ENCODE measurements around the gene AGAP2. TPM values are rescaled to one million over a fixed set of nuclear protein-coding genes. Genes with fewer than 3 reads are reported as not detected.
"Not testable (repeated sequence)": the region's sequence is repeated elsewhere in the genome, so short reads cannot be mapped to it uniquely, and the experiment has no call there.

The AGAP2 gene
- total RNA-seq, 2 experiments from 2014 or later: 26.7 to 28.0 TPM

- Mint-ChIP-seq H3K27ac (no peak overlapping the region), H3K4me1 (ENCODE audit: low read depth) (no peaks in the 10 kb centered on the region), H3K27me3 (ENCODE audit: low read depth) (no peaks in the 10 kb centered on the region), H3K36me3 (ENCODE audit: low read depth) (peaks cover 25% of the 10 kb centered on the region), H3K4me3 (no peak overlapping the region), H3K9me3 (no peaks in the 10 kb centered on the region)
- no peak for DNase-seq
- CTCF ChIA-PET: interaction anchor here (1.5 kb wide), 1 partner anchor 18 kb away, joined by 5 read pairs; no protein-coding TSS in a partner anchor
- intact Hi-C loops (cut with micrococcal nuclease): no loop called here
Measured at GRCh38 chr12:57723630-57723962, 14.9 kb downstream of the AGAP2 start.

DNA sequence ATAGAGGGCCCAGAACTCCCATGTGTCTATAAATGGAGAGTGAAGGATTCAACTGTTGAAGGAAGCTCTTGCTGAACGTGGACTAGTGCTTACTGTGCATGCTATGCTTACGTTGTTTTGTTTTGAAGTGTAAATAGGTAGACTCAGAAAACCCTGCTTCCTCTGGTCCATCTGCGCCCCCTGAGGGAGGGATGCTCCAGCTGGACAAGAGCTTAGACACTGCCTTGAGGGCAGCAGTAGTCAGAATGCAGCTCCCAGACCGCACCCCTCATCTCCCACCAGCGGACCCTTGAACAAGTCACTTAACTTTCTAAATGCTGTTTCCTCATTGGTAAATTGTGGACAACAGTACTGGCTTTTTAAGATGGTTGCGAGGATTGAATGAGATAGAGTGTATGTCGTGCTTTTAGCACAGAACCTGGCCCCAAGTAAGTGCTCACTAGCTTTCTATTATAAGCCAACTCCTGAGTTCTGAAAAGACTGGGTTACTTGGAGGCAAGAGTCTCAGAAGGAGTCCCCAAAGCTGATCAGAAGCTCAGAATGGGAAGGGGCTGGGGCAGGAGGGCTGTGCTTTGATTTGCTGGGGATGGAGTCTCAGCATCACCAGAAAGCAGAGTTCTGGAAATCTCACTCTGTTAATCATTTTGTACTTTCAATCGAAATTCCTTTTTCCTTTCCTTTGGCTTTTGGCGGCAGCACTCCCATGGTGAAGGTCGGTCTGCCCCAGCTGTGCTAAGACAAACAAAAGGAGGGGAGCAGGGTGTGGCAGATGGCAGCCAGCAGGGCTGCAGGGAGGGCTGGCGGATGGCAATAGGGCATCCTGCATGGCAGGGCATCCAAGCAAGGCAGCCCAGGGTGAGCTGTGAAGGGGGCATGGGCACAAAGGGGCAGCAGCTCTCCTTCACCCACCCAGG is 15.6 kb downstream of the AGAP2 start:
- no peaks in the 10 kb centered on the region for H3K27me3 Mint-ChIP-seq (ENCODE audit: low read depth)
- CTCF ChIA-PET: no interaction called here
- no peaks in the 10 kb centered on the region for H3K9me3 Mint-ChIP-seq
- no peak overlapping the region for H3K4me3 Mint-ChIP-seq
- intact Hi-C loops (cut with micrococcal nuclease): no loop called here
- peaks cover 25% of the 10 kb centered on the region for H3K36me3 Mint-ChIP-seq (ENCODE audit: low read depth)
- H3K4me1 Mint-ChIP-seq (ENCODE audit: low read depth): no peaks in the 10 kb centered on the region
- no peak overlapping the region for H3K27ac Mint-ChIP-seq
- DNase-seq: no peak

- intact Hi-C loops (cut with micrococcal nuclease); H3K9me3 Mint-ChIP-seq; H3K4me1 Mint-ChIP-seq (ENCODE audit: low read depth); CTCF ChIA-PET; H3K4me3 Mint-ChIP-seq; DNase-seq; H3K27me3 Mint-ChIP-seq (ENCODE audit: low read depth): not testable (repeated sequence)
- Mint-ChIP-seq H3K27ac (peak overlapping the region; percentile 48), H3K36me3 (ENCODE audit: low read depth) (peaks cover 22% of the 10 kb centered on the region)
Measured at GRCh38 chr12:57721846-57722608, 16.5 kb downstream of the AGAP2 start.

- H3K4me1 Mint-ChIP-seq (ENCODE audit: low read depth): no peaks in the 10 kb centered on the region
- intact Hi-C loops (cut with micrococcal nuclease): no loop called here
- CTCF ChIA-PET: interaction anchor here (0.6 kb wide), 2 partner anchors 36 to 78 kb away, joined by 4 read pairs; no protein-coding TSS in a partner anchor
- no peak overlapping the region for H3K27ac Mint-ChIP-seq
- H3K27me3 Mint-ChIP-seq (ENCODE audit: low read depth): no peaks in the 10 kb centered on the region
- DNase-seq: no peak
- peaks cover 21% of the 10 kb centered on the region for H3K36me3 Mint-ChIP-seq (ENCODE audit: low read depth)
- no peak overlapping the region for H3K4me3 Mint-ChIP-seq
- H3K9me3 Mint-ChIP-seq: no peaks in the 10 kb centered on the region
Measured at GRCh38 chr12:57720606-57721595, 17.6 kb downstream of the AGAP2 start.

GRCh38 chr12:57719777-57720605 is 18.6 kb downstream of the AGAP2 start:
- Mint-ChIP-seq H3K4me1 (ENCODE audit: low read depth) (no peaks in the 10 kb centered on the region), H3K4me3 (no peak overlapping the region), H3K36me3 (ENCODE audit: low read depth) (peaks cover 24% of the 10 kb centered on the region), H3K9me3 (no peaks in the 10 kb centered on the region), H3K27ac (no peak overlapping the region), H3K27me3 (ENCODE audit: low read depth) (no peaks in the 10 kb centered on the region)
- CTCF ChIA-PET: interaction anchor here (1.0 to 1.8 kb wide), 4 partner anchors 11 to 137 kb away, joined by 3 to 8 read pairs (median 5); partner anchors contain the start of gene OS9
- intact Hi-C loops (cut with micrococcal nuclease): no loop called here
- no peak for DNase-seq

DNA sequence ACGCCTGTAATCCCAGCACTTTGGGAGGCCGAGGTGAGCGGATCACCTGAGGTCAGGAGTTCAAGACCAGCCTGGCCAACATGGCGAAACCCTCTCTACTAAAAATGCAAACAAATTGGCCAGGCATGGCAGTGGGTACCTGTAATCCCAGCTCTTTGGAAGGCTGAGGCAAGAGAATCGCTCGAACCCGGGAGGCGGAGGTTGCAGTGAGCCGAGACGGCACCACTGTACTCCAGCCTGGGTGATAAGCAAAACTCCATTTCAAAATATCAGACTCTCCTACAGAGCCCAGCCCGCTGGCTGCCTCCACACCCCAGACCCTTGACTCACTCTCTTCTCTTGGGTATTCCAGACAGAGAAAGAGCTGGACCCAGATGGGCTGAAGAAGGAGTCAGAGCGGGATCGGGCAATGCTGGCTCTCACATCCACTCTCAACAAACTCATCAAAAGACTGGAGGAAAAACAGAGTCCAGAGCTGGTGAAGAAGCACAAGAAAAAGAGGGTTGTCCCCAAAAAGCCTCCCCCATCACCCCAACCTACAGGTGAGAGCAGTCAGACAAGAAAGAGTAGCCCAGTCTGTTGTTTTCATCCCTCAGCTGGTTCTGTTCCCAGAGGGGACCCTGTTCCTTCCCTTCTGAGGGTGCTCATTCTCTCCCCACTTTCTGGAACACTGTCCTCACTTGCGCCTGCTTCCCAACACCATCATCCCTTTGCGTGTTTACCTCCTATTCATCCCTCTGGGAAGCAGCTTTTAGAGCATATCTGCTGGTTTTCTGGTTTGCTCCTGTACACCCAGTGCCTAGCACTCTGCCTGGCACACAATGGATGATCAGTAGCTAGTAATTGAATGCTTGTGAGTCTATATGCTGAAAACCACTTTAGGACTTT is 19.7 kb downstream of the AGAP2 start:
- intact Hi-C loops (cut with micrococcal nuclease): no loop called here
- Mint-ChIP-seq H3K27me3 (ENCODE audit: low read depth) (no peaks in the 10 kb centered on the region), H3K9me3 (no peaks in the 10 kb centered on the region), H3K36me3 (ENCODE audit: low read depth) (peaks cover 24% of the 10 kb centered on the region), H3K27ac (no peak overlapping the region), H3K4me3 (no peak overlapping the region), H3K4me1 (ENCODE audit: low read depth) (no peaks in the 10 kb centered on the region)
- DNase-seq: no peak
- CTCF ChIA-PET: interaction anchor here (1.0 to 1.8 kb wide), 5 partner anchors 12 to 136 kb away, joined by 3 to 8 read pairs (median 4); partner anchors contain the start of gene OS9

DNA sequence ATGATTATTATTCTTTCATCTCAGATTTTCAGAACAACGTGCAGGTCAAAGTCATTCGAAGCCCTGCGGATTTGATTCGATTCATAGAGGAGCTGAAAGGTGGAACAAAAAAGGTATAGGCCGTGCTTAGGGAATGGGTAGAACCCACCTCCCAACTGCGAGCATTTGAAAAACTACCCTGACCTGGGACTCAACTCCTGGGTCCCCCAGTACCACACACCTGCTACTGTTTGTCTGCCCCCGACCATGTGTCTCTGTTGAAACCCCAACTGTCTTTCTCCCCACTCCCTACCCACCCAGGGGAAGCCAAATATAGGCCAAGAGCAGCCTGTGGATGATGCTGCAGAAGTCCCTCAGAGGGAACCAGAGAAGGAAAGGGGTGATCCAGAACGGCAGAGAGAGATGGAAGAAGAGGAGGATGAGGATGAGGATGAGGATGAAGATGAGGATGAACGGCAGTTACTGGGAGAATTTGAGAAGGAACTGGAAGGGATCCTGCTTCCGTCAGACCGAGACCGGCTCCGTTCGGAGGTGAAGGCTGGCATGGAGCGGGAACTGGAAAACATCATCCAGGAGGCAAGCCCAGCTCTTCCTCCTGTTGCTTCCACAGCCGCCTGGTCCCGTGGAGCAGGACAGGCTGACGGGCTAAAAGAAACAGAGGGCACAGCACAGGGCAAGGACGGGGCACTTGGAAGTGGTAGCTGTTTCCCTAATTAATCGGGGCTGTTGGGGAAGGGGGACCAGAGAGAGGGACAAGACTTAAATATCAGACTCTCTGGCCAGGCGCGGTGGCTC is 20.5 kb downstream of the AGAP2 start:
- H3K9me3 Mint-ChIP-seq: no peaks in the 10 kb centered on the region
- H3K4me1 Mint-ChIP-seq (ENCODE audit: low read depth): no peaks in the 10 kb centered on the region
- CTCF ChIA-PET: interaction anchor here (0.6 to 1.8 kb wide), 4 partner anchors 11 to 217 kb away, joined by 3 to 8 read pairs (median 4); partner anchors contain the start of gene OS9
- peak overlapping the region; percentile 36 for H3K27ac Mint-ChIP-seq
- no peak overlapping the region for H3K4me3 Mint-ChIP-seq
- intact Hi-C loops (cut with micrococcal nuclease): no loop called here
- no peaks in the 10 kb centered on the region for H3K27me3 Mint-ChIP-seq (ENCODE audit: low read depth)
- no peak for DNase-seq
- H3K36me3 Mint-ChIP-seq (ENCODE audit: low read depth): peaks cover 24% of the 10 kb centered on the region

DNA sequence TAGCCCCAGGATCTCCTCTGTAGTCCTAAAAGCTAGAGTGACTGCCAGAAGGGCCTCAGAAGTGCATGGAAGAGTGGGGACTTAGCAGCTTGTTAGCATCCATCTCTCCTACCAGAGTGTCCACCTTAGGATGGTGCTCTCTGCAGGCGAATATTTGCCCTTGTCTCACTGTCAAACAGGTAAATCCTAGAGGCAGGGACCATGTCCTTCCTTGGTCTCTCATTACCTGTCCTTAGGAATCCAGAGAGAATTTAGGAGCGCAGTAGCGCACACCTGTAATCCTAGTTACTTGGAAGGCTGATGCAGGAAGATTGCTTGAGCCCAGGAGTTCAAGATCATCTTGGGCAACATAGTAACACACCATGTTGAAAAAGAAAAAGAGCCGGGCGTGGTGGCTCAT is 21.4 kb downstream of the AGAP2 start:
- H3K9me3 Mint-ChIP-seq: no peaks in the 10 kb centered on the region
- no peaks in the 10 kb centered on the region for H3K4me1 Mint-ChIP-seq (ENCODE audit: low read depth)
- DNase-seq: no peak
- H3K27me3 Mint-ChIP-seq (ENCODE audit: low read depth): no peaks in the 10 kb centered on the region
- intact Hi-C loops (cut with micrococcal nuclease): no loop called here
- H3K27ac Mint-ChIP-seq: no peak overlapping the region
- H3K36me3 Mint-ChIP-seq (ENCODE audit: low read depth): peaks cover 24% of the 10 kb centered on the region
- H3K4me3 Mint-ChIP-seq: no peak overlapping the region
- CTCF ChIA-PET: no interaction called here

GRCh38 chr12:57716305-57716704 is 22.2 kb downstream of the AGAP2 start:
- Mint-ChIP-seq H3K36me3 (ENCODE audit: low read depth) (peaks cover 24% of the 10 kb centered on the region), H3K27me3 (ENCODE audit: low read depth) (no peaks in the 10 kb centered on the region), H3K4me1 (ENCODE audit: low read depth) (no peaks in the 10 kb centered on the region), H3K4me3 (no peak overlapping the region), H3K27ac (no peak overlapping the region), H3K9me3 (no peaks in the 10 kb centered on the region)
- intact Hi-C loops (cut with micrococcal nuclease): no loop called here
- CTCF ChIA-PET: interaction anchor here (0.5 kb wide), 1 partner anchor 503 kb away, joined by 6 read pairs; no protein-coding TSS in a partner anchor
- no peak for DNase-seq

GRCh38 chr12:57715786-57716185 is 22.8 kb downstream of the AGAP2 start:
- CTCF ChIA-PET: interaction anchor here (0.5 kb wide), 1 partner anchor 503 kb away, joined by 6 read pairs; no protein-coding TSS in a partner anchor
- no peak overlapping the region for H3K27ac Mint-ChIP-seq
- peaks cover 23% of the 10 kb centered on the region for H3K36me3 Mint-ChIP-seq (ENCODE audit: low read depth)

More at GRCh38 chr12:57715786-57716185, 22.8 kb downstream of the AGAP2 start:
- Mint-ChIP-seq H3K27me3 (ENCODE audit: low read depth) (no peaks in the 10 kb centered on the region), H3K4me3 (no peak overlapping the region), H3K4me1 (ENCODE audit: low read depth) (no peaks in the 10 kb centered on the region), H3K9me3 (no peaks in the 10 kb centered on the region)
- DNase-seq: no peak
- intact Hi-C loops (cut with micrococcal nuclease): no loop called here
